ENCODE results near the gene THSD4.

Gene THSD4

DNA sequence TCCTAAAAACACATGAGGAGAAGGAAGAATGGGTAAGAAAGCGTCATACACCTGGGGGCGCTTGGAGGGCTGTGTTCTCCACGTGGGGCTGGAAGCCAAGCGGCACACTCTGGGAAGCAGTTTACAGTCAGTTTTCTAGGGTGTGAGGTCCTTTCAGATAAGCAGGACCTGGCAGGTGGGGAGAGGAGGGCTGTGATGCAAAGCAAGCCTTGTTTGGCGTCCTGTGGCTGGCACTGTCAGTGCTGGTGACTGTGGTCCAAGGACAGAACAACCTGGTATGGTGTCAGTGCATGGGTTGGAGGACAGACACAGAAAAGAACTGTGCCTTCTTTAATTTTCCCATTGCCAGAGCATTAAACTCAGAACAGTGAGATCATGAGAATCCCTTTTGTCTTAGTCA lies 434.4 kb downstream of the THSD4 start:
- DNase-seq: no peak

DNA sequence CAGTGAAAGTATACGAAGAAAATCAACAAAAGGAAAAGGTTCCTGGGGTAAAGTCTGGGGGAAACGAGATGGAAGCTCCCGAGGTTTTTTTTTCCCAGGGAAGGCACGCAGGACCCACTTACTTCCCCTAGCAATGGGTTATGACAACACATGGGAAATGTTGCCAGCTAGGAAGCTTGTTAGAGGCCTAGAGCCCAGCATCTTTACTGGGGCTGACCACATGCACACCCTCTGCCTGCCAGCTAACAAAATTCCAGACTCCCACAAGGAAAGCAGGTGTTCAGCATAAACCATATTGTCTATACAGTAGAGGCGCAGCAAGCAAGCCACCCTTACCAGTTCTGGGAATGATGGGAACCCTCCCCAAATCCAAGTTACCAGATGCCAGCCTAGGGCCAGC lies 436.3 kb downstream of the THSD4 start:
- DNase-seq: no peak

DNA sequence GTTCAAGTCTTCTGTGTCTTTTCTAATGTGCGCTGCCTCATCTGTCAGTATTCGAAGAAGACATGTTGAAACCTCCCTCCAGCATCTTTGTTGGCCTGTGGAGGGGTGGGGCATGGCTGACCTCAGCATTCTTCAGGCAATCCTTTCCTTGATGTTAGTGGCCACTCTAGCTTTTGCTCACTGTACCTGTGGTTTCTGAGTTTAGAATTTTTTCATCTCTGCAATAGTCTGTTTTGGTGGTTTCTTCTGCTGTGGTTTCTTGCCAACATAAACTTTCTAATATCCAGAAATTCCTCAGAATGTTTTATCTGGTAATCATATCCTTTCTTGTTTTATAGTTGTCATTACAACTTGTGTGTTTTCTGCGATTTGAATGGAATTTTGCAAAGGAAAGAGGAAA lies 443.8 kb downstream of the THSD4 start:
- DNase-seq: no peak

DNA sequence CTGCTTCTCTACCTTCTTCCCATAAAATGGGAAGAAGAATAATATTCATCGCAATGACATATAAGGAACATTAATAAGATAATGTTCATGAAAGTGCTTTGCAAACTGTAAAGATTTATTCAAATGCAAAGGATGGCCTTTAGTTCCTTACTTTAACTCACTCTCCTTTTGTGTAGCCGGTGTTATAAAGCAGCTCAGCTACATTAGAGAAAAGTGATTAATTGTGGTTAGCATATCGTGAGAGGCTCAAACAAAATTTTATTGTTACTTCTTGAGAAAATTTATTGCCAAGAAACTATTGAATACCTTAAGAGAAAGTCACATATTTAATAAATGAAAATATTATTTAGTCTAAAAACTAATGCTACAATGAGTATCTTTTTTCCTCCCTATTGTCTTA lies 444.3 kb downstream of the THSD4 start:
- no peak for DNase-seq

DNA sequence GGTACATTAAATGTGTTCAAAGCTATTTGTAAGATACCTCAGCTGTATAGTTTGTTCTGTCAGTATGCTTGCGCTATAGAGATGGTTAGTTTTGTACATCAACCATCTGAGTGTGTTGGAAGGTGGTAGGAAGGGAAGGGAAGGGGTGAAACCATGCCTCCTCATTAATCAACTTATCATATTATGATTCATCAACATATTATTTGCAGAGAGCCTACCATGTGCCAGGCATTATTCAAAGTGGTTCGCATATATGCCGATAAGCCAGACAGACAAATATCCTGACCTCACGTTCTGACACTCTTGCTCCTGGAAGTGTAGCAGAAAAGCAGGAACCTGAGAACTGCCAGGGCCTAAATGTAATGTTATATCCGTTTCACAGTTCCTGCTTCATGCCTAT lies 447.0 kb downstream of the THSD4 start:
- no peak for DNase-seq

DNA sequence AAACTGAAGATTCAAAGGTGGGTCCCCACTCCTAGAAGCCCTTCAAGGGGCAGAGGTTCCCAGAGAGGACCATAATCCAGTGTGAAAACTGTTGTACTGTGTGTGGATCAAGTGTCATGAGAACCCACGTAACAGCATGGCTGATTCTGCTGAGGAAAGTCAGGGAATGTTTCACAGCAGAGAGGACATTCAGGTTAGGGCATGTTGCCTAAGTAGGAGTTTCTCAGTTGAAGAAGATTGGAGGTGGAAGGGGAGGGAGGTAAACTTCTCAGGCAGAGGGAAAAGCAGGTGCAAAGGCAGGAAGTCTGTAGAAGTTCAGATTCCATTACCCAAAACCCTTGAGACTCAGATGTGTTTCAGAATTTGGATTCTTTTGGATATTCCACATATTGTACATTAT lies 448.9 kb downstream of the THSD4 start:
- no peak for DNase-seq

DNA sequence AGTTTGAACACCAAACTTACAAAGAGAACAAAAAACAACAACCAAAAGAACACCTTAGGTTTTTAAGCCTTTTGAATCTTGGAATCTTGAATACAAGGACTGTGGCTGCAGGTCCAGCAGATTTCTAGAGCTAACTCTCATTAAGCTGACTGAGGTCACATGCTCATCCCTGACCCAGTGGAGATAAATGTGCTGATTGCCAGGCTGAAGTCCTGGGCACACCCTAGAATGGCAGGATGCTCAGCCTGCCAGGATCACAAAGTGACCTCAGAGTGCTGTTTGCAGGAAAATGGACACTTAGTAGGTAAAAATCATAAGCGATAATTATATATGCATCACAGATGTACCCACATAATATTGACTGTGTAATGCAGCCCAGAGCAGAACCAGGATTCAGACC lies 449.7 kb downstream of the THSD4 start:
- DNase-seq: no peak

DNA sequence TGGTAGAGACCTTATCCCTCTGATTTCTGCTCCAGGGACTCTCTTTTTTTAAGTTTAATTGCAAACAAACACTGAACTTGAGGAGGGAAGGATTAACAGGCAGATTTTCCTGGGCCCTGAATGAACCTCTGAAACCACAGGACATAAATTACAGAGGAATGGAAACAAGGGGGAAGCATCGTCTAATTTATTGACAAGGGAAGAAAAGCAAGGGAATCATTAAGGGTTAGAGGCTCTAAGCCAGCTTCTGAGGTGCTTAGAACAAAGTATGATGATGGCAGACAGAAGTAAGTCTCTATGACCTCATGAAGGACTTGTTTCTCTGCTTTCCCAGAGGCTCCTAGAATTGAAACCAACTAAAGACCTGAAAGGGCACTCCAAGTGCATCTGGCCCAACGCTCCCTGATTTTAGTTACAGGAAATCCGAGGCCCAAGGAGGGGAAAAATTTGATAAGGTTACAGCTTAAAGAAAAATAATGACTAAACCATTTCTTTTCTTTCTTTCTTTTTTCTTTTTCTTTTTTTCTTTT lies 450.4 kb downstream of the THSD4 start:
- DNase-seq: no peak

DNA sequence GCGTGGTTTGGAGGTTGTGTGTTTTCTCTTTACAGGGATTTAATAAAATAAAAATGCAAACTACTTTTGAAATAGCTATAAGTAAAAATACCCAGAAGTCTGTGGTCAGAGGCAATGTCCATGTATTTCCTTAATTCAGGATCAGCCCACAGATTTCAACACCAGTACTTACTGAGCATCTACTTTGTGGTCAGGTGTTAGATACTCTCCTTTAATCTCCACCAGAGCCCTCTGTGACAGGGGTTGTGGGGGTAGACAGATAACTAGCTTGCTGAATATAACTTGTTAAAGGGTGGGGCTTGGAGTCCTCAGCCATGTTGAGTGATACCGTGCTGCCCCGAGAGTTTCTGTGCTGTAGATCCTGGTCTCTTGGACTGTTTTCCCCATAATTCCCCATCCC lies 451.0 kb downstream of the THSD4 start:
- no peak for DNase-seq

DNA sequence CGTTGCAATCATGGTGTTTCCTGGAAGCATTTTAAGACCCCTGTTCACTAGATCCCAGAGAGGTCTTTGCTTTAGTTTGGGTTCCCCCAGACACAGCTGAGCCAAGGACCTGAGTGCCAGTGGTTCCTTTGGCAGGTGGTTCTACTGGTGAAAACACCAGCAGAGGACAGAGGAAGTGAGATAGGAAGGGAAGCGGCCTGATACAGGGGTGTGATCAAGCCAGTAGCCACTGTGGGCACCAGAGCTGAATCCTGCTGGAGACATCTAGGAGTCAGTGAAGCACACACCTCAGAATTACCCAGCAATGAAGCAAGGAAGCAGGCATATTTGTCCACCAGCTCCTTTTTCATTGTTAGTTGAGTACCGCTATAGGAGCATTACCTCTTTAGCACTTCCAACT lies 451.9 kb downstream of the THSD4 start:
- DNase-seq: no peak

DNA sequence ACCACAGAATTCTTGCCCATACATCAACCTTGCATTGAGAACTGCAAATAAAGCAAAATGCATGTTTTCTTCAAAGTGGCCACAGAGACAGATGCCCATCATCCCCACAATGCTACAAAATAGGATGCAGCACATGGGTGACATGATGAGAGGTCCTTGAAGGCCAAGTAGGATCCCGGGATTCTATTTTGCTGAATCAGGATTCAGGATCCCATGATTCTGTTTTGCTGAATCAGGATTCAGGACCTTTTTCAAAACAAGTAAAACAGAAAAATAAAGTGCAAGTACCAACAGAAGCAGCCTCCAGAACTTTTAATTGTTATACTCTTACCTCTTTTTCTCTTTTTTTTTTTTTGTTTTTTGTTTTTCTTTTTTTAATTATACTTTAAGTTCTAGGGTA lies 453.0 kb downstream of the THSD4 start:
- no peak for DNase-seq

DNA sequence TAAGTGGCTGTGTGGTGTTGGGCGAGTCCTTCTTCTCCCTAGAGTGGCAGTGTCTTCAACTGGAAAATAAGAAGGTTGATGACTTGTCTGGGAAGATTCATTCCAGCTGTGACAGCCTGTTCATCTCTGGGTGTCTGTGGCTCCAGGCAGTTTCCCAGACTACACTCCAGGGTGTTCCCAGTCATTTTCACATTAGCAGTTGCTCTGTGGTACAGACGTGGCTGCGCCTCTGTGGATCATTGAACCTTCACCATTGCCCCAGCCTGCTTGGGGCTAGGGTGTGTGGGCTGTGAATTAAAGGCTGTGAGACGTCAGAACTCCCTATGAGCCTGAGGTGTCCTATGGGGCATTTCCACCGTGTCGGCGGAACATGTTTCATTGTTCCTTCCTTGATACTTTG lies 455.5 kb downstream of the THSD4 start:
- DNase-seq: no peak

DNA sequence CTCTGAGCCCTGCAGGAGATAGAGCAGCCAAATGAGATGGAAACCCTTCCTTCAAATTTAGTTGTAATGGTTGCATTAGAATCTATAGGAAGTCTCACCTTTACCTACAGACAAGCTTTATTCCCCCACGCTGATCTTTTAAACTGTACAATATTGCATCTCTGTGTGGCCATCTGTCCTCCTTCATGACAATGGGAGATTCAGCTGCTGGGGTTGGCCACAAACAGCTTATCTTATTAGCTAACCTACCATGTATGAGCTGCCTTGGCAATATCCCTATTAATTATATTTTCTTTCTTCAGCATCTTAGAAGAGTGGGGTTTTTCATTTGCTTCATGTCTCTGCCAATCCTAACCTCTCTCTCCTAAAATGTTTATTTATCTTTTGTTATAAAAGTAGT lies 456.4 kb downstream of the THSD4 start:
- DNase-seq: no peak

DNA sequence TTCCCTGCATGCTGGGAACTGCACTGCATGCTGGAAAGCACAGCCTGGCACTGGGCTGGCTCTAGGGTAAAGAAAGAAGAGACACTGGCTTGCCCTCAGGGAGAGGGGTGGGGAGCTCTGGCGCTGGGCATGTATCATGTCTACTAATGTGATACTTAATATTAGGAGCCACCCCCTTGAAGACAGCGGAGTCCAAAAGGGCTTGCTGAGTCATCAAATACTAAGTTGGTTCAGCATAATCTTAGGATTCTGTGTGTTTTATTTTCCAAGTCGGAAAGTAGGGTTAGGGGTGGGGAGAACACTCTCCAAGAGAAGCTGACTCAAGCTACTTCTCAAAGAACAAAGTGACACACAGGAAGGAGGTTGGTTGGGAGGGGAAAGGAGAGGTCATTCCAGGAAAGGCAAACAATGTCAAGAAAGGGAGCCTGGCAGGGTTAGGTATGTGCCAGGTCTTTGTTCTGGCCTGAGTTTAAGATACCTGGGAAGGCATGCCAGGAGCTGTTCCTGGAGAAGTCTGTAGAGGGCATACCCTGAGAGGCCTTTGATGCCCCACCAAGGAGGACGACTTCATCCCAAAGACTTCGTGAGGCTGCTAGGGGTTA lies 457.3 kb downstream of the THSD4 start:
- DNase-seq: no peak

DNA sequence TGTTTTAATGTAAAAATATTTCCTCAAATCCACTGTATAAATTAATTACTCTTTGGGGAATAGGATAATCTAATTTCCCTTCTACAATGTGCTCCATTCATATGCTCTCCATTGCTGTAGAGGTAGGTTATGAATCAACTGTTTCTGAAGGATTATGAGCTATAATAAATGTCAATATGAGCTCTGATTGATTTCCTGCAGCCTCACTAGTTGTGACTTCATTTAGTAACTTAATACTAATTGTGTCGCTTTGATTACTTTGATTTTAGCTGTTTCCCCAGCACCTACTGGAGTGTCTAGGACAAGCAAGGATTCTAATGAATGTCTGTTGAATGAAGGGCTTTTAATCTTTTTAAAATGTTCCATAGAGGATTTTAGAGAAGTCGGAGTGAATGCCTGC lies 458.3 kb downstream of the THSD4 start:
- no peak for DNase-seq

DNA sequence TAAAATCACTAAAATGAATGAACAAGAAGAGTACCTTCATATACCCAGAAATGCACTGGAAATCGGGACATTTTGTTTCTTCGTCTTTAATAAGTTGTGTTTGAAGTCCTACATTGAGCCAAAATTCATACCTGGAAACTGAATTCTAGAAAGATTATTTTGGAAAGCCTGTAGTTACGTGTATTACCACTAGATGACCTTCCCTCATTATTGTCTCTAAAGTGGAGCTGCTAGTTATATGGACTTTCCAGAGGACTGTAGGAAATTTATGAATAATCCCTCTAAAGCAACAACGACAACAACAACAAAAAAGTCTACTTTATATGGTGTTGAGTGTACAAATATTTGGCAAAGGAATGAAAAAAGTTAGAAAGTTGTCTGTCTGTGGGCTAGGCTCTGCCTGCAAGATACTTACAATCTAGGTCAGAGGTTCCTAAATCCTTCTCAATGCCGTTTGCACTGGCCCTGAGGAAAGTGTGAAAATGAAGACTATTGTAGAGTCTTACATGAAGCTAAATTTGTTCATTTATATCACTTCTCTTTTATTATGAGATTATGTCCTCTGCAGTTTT lies 460.3 kb downstream of the THSD4 start:
- no peak for DNase-seq

DNA sequence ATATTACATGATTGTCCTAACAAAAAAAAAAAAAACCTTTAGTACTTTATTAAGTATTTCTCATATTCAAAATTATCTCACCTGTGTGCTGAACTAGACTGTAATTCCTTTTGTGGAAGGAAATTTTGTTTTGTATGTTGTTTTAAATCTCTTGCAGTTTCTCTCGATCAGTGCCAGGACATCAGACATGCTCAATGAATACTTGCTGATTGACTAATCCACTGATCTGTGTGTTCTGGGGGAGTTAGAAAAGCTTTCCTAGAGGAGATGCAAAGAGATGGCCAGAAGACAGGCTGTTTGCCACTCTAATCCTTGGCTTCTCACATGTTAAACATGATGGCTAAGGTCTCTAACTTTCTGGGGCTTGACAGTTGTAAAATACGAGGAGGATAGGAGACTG lies 461.8 kb downstream of the THSD4 start:
- no peak for DNase-seq

DNA sequence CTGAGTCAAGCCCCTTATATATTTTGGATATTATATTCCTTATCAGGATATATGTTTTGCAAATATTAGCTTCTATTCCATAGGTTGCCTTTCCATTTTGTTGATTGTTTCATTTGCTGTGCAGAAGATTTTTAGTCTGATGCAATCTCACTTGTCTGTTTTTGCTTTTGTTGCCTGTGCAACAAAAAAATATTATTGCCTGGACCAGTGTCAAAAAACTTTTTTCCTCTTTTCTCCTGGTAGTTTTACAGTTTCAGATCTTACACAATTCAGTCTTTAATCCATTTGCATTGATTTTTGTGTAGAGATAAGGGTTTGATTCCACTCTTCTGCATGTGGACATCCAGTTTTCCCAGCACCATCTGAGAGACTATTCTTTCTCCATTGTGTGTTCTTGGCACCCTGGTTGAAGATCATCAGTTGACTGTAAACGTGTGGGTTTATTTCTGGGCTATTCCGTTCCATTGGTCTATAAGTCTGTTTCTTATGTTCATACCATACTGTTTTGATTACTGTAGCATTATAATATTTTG lies 466.2 kb downstream of the THSD4 start:
- no peak for DNase-seq

DNA sequence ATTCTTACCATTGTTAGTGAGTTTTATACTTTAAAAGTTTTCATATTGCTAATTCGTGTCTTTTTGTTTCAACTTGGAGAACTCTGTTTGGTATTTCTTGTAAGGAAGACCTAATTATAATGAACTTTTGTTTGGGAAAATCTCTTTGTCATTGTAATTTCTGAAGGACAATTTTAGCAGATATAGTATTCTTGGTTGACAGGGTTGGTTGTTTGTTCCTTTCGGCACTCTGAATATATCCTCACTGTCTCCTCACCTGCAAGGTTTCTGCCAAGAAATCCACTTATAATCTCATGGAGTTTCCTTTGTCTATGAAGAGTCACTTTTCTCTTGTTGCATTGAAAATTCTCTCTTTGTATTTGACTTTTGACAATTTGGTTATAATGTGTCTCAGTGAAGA lies 469.9 kb downstream of the THSD4 start:
- no peak for DNase-seq

DNA sequence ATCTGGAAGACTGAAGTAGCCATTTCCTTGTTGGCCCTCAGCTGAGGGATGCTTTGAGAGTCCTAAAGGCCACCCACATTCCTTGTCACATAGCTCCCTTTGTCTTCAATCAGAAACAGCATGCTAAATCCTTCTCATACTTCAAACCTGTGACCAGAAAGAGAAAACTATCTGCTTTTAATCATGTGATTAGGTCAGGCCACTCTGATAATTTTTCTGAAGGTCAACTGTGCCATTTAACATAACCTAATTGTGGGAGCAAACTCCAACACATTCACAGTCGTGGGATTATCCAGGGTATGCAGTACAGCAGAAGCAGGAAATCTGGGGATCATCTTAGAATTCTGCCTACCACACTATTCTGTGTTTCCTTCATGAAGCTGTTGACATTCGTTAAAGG lies 471.2 kb downstream of the THSD4 start:
- no peak for DNase-seq

DNA sequence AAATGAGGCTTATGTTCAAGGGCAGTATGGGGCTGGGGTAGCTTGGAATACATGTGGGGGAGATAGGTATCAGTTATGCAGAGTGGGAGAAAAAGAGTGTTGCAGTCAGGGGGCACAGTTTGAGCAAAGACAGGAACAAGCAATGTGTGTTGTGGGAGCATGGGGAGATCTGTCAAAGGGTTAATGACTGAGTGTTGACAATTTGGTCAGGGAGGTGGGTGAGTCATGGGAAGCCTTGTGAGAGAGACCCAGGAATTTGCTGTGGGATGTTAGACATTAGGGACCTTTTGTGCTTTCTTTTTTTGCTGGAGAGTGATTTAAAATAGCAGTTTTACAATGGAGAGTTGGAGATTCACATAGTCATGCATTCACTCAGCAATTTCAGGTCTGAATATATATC lies 473.5 kb downstream of the THSD4 start:
- DNase-seq: no peak

DNA sequence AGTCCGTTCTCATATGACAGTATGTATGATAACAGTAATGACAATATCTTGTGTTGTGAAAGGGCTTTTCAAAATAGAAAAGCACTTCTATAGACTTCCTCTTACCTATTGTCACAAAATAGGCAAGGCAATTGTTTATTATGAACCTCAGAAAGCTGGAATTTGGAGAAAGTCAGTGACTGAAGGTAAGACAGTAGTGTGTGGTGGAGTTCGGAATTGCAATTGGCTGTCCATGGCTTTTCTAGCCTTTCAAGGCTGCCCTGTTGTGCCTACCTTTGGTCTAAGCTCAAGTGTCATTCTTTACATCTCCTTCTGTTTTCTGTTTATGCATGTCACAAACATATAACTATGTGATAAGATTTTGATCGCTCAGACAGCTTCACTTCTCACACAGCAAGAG lies 475.8 kb downstream of the THSD4 start:
- DNase-seq: no peak

DNA sequence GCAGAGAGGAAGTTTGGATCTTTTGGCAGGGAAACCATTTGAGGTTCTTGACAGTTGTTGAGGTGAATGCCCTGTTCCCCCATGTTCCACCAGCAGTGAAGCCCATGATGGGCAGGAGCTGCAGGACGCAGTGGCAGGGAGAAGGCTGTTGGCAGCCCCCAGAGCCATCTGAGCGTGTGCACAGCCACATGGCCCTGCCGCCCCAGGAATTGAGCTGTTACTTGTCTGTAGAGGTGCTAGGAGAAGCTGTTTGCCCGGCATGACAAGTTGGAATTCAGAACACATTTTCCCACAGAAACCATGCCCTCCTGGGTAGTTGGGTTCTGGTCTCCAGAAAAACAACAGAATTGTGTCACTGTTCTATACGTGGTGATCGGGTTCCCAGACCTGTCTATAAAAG lies 476.9 kb downstream of the THSD4 start:
- no peak for DNase-seq

DNA sequence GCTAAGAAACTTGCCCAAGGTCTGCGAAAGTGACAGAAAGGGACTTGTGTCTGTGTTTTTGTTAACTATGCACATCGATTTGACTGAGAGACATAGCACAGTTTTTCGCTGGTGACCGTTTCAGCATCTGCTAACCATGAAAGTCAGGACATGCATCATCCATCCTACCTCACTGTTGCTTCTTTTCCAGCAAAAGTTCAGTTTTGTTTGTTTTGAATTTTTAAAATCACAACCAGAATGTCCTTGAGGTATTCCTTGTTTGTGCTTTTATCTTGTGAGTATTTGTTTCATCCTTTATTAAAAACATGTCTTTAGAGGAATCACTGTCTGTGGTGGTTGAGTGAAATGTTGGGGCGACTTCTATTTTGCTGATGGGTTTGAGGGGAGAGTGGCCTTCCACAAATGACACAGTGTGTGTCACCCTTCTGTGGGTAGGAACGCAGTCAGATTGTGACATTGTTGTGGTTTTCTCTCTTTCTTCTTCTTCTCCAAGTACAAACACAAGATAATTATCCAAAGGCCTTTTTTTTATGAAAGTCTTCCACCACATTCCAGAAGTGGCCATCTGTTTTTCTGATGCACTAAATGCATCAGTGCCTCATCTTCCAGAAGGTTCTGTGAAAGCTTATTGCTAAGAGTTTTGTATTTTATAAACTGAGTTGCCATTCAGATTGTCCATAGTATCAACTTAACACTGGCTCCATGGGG lies 480.7 kb downstream of the THSD4 start:
- DNase-seq: no peak

Data from C1 segment of cervical spinal cord (tissue), 14 donors.